Upper lobe of left lung (tissue), 6 donors: ENCODE measurements around the gene TK1. TPM values are rescaled to one million over a fixed set of nuclear protein-coding genes. Genes with fewer than 3 reads are reported as not detected.

Source experiments
- ATAC-seq, 2 donors: fragments of 200-7000 bp; cut with Tn5 transposase; one replicate each; pipeline ENCODE4 v1.9.1; 2022; ENCODE audit warnings: mild to moderate bottlenecking in 2 of 2, moderate library complexity in 2 of 2; ENCODE audit not compliant: low FRiP score in 2 of 2
- DNase-seq, 2 donors: peaks; one replicate each; pipeline ENCODE4 v3.0.0-alpha.2; 2019 to 2020
- H3K27ac ChIP-seq, 4 donors: fragments of 200-600 bp; sonication (generic); one replicate each; pipeline ENCODE4 v1.5.1; 2016 to 2019
- H3K27me3 ChIP-seq, 4 donors: fragments of 200-600 bp; sonication (generic); one replicate each; pipeline ENCODE4 v1.5.1; 2017 to 2019
- H3K36me3 ChIP-seq, 4 donors: fragments of 200-600 bp; sonication (generic); one replicate each; pipeline ENCODE4 v1.5.1; 2016 to 2019
- H3K4me1 ChIP-seq, 4 donors: fragments of 200-600 bp; sonication (generic); one replicate each; pipeline ENCODE4 v1.5.1; 2018 to 2019
- H3K4me3 ChIP-seq, 4 donors: fragments of 200-600 bp; sonication (generic); one replicate each; pipeline ENCODE4 v1.5.1; 2017 to 2019; ENCODE audit warnings: mild to moderate bottlenecking in 2 of 4, moderate library complexity in 1 of 4
- H3K9me3 ChIP-seq, 4 donors: fragments of 200-600 bp; sonication (generic); one replicate each; pipeline ENCODE4 v1.5.1; 2018 to 2019
- CTCF ChIP-seq, 6 experiments: fragments of 450-650 bp in 4 of 6; fragments of 200-600 bp in 2 of 6; sonication (generic) in 2 of 6; IDR thresholded peaks; one replicate each; pipeline ENCODE4 v1.5.1; 2016 to 2019; ENCODE audit warnings: antibody characterized with exemption in 6 of 6
- EP300 ChIP-seq, 4 donors: sonication (generic); formaldehyde crosslinking; IDR thresholded peaks; one replicate each; pipeline ENCODE4 v1.5.1; 2017; ENCODE audit warnings: antibody characterized with exemption in 4 of 4, control low read depth in 2 of 4
- POLR2A ChIP-seq, 4 donors: fragments of 450-650 bp; IDR thresholded peaks; one replicate each; pipeline ENCODE4 v1.5.1; 2016 to 2017; ENCODE audit warnings: antibody characterized with exemption in 4 of 4, mild to moderate bottlenecking in 2 of 4
- POLR2AphosphoS5 ChIP-seq, 2 donors: sonication (generic); formaldehyde crosslinking; IDR thresholded peaks; one replicate each; pipeline ENCODE4 v1.5.1; 2017; ENCODE audit warnings: antibody characterized with exemption in 2 of 2
- WGBS, 2 donors: methylation state at CpG; one replicate each; pipeline ENCODE4 v1.1.5; 2017 to 2018; 5-methylcytosine and 5-hydroxymethylcytosine counted together
- total RNA-seq, 6 donors: library from RNA; depleted of rRNA in 4 of 6; stranded (reverse); fragments of >200 nt in 4 of 6; gene quantifications; one replicate each; pipeline versions ENCODE4 v1.1.0 to v1.2.1, GENCODE V29; 2016 to 2021
- donor health status: DM: no; HTN: no; CAD: no; lungs with moderate emphysema.
- donor health status: DM: no; HTN: yes; CAD: no; lungs with severe emphysema.

The TK1 gene
- total RNA-seq, 6 donors from 2014 or later: 2.8 to 16.0 (median 9.0) TPM

DNA sequence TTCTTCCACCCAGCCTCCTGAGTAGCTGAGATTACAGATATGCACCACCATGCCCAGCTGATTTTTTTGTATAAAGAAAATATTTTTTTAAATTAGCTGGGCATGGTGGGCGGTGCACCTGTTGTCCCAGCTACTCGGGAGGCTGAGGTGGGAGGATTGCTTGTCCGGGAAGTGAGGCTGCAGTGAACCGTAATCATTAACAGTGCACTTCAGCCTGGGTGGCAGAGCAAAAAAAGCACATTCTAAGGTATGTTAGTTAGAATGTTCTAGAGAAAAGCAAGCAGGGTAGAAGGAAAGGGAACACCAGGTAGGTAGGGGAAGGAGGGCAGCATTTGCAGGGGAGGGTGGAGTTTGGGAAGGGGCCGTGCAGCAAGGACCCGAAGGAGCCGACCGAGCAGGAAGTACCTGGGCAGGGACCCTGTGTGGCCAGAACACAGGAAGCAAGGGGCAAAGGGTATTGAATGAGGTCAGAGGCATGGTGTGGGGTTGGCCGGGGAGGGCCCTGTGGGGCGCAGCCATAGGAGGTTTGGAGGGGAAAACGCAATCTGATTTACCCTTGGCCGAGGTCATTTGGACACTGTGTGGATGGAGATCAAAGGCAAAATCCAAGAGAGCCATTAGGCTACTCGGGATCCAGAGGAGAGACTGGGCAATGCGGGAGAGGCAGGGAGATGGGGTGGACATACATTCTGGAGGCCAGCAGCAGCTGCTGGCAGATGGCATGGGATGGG is 38.4 kb downstream of the TK1 start:
- DNase-seq (no peak), ATAC-seq (no peak)
- WGBS, 2 donors: 68 to 78% methylated on average over 14 of the region's 14 CpGs
- Histone ChIP-seq H3K9me3 (no peaks in the 10 kb centered on the region), H3K27me3 (no peaks in the 10 kb centered on the region), H3K27ac (no peak overlapping the region), H3K4me3 (no peak overlapping the region), H3K4me1 (peaks cover 33 to 62% (median 46%) of the 10 kb centered on the region in 4 donors), H3K36me3 (no peaks in the 10 kb centered on the region)
- TF ChIP-seq POLR2AphosphoS5 (IDR thresholded peaks at IDR 0.05) (no peak), EP300 (IDR thresholded peaks at IDR 0.05) (no peak), POLR2A (IDR thresholded peaks at IDR 0.05) (no peak), CTCF (IDR thresholded peaks at IDR 0.05) (no peak)

GRCh38 chr17:78147315-78147998 is 39.4 kb downstream of the TK1 start:
- no peaks in the 10 kb centered on the region for H3K27me3 ChIP-seq
- H3K9me3 ChIP-seq: no peaks in the 10 kb centered on the region
- H3K4me1 ChIP-seq: peaks cover 34 to 67% (median 50%) of the 10 kb centered on the region in 4 donors
- TF ChIP-seq POLR2A (IDR thresholded peaks at IDR 0.05): no peak
- TF ChIP-seq EP300 (IDR thresholded peaks at IDR 0.05): no peak
- no peak for TF ChIP-seq POLR2AphosphoS5 (IDR thresholded peaks at IDR 0.05)
- TF ChIP-seq CTCF (IDR thresholded peaks at IDR 0.05): no peak
- DNase-seq (peak in 1 of 2 donors; percentile 83), ATAC-seq (no peak)
- 50 to 62% methylated on average over 8 of the region's 8 CpGs for WGBS, 2 donors
- peak overlapping the region in 3 of 4 donors; percentile 3 to 73 (median 53) for H3K27ac ChIP-seq
- H3K36me3 ChIP-seq: no peaks in the 10 kb centered on the region
- no peak overlapping the region for H3K4me3 ChIP-seq

DNA sequence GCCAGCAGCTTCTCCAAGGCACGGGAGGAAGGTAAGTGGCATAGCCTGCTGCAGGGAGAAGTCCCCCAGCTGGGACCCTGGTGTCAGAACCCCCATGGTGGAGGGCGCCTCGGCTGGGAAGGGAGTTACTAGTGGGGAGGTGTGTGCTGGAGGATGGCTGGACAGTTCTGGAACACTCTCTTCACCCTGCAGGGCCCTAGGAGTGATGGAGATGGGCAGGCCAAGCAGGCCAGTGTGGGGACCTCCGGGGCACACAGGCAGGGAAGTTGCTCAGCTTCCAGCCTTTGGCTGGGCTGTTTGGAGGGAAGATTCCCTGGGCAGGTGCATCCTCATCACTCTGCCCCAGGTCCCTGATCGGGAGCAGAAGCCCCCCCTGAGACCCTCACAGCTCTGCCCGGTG is 40.0 kb downstream of the TK1 start:
- H3K4me3 ChIP-seq: no peak overlapping the region
- TF ChIP-seq POLR2AphosphoS5 (IDR thresholded peaks at IDR 0.05) (no peak), EP300 (IDR thresholded peaks at IDR 0.05) (no peak), CTCF (IDR thresholded peaks at IDR 0.05) (no peak), POLR2A (IDR thresholded peaks at IDR 0.05) (no peak)
- H3K9me3 ChIP-seq: no peaks in the 10 kb centered on the region
- no peaks in the 10 kb centered on the region for H3K36me3 ChIP-seq
- H3K27me3 ChIP-seq: no peaks in the 10 kb centered on the region
- WGBS, 2 donors: 92 to 94% methylated on average over 5 to 6 of the region's 6 CpGs
- ATAC-seq (no peak), DNase-seq (no peak)
- peaks cover 33 to 71% (median 52%) of the 10 kb centered on the region in 4 donors for H3K4me1 ChIP-seq
- H3K27ac ChIP-seq: peak overlapping the region in 3 of 4 donors; percentile 3 to 73 (median 53)

DNA sequence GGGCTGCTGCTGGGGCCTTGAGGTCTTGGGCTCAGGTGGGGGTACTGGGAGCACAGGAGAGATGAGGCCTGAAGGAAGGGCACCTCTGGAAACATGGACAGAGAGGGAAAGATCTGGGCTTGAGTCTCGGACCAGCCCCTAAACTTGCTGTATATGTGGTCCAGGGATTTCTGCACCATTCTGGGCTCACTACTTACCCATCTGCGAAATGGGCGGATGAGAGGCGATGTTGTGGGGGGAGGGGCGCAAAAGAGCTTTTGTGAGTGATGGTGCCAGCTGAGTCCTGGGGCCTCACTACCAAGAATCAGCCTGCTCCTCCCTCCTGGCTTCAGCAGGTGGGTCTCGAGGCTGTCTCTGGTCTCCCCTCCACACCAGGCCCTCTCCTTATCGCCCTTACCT is 40.4 kb downstream of the TK1 start:
- Histone ChIP-seq H3K4me3 (no peak overlapping the region), H3K4me1 (peaks cover 33 to 71% (median 52%) of the 10 kb centered on the region in 4 donors), H3K9me3 (no peaks in the 10 kb centered on the region), H3K36me3 (no peaks in the 10 kb centered on the region), H3K27ac (peak overlapping the region in 2 of 4 donors; percentile 42 to 73), H3K27me3 (no peaks in the 10 kb centered on the region)
- no peak for ATAC-seq
- DNase-seq: no peak
- no peak for TF ChIP-seq CTCF (IDR thresholded peaks at IDR 0.05)
- TF ChIP-seq POLR2AphosphoS5 (IDR thresholded peaks at IDR 0.05): no peak
- TF ChIP-seq EP300 (IDR thresholded peaks at IDR 0.05): no peak
- no peak for TF ChIP-seq POLR2A (IDR thresholded peaks at IDR 0.05)
- 96 to 97% methylated on average over 7 of the region's 7 CpGs for WGBS, 2 donors
